D721Med (cell line): ENCODE results near the gene TRERF1.

Experiments
- DNase-seq: peaks from one replicate; pipeline ENCODE4 v3.0.0; 2011; ENCODE audit warnings: low spot score; ENCODE audit not compliant: insufficient read length
- FAIRE-seq: peaks from 2 replicates; lab custom pipeline; 2011; peaks lifted over from hg19 to GRCh38; lab: Jason Lieb, UNC
- TF ChIP-seq, protein P1 (sequence below): IDR thresholded peaks from 2 replicates; pipeline ENCODE4 v1.5.1; 2012; ENCODE audit warnings: mild to moderate bottlenecking, control low read depth; ENCODE audit not compliant: insufficient read depth; ENCODE audit errors: missing control alignments

Gene TRERF1

DNA sequence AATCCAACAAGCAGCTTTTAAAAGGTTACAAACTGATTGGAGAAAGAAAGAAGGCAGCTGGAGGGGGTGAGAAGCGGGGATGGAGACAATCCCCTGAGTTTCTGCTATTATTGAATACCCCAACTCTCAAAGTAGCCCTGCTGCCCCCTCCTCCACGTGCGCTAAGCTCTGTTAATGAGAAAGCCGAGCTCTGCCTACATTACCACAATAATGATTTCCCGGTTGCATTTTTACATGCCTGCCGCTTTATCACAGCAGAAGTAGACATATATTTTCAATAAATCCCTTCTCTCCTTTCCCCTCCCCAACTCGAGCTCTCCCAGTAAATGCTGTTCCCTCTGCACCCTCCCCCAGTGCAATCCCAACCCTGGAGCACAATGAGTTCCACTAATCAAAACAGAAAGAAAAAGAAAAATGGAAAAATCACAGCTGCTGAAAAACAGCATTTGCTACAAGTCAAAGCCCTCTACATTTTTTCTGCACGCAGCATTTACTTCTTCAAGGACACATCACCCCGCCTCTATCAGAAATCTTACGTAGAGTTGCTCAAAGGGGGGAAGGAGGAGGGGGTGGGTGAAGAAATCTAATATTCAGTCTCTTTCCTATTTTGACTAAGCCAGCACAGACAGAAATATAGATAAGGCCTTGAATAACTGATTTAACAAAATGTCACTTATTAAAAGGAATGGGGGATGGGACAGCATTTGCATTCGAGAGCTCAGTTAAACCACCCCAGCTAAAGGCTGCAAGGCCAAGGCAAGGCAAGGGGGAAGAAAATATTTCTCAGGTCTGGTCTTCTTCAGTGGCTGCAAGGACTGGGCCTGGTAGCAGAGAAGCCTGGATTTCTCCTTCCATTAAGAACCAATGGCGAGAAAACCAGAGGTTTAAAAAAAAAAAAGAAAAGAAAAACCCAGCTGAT is 10.7 kb downstream of the TRERF1 start:
- FAIRE-seq (no peak), DNase-seq (no peak)
- TF ChIP-seq, protein P1, sequence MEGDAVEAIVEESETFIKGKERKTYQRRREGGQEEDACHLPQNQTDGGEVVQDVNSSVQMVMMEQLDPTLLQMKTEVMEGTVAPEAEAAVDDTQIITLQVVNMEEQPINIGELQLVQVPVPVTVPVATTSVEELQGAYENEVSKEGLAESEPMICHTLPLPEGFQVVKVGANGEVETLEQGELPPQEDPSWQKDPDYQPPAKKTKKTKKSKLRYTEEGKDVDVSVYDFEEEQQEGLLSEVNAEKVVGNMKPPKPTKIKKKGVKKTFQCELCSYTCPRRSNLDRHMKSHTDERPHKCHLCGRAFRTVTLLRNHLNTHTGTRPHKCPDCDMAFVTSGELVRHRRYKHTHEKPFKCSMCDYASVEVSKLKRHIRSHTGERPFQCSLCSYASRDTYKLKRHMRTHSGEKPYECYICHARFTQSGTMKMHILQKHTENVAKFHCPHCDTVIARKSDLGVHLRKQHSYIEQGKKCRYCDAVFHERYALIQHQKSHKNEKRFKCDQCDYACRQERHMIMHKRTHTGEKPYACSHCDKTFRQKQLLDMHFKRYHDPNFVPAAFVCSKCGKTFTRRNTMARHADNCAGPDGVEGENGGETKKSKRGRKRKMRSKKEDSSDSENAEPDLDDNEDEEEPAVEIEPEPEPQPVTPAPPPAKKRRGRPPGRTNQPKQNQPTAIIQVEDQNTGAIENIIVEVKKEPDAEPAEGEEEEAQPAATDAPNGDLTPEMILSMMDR, result no peak

DNA sequence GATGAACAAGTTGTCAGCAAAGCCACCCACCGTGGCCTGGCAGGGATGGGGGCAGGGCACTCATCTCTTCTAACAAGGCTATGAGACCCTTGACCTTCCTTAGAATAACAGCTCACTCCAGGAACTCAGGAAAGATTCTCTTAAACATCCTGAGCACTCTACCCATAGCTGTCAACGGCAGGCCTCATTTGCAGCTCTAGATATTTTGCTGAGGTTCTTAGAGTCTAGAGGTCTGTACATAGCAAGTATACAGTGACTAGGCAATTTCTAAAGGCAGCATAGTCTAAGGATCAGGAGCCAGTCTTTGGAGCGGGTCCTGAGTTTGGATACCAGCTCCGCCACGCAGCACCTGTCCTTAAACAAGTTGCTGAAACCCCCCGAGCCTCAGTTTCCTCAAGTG is 11.7 kb downstream of the TRERF1 start:
- TF ChIP-seq, protein P1, result no peak
- no peak for FAIRE-seq
- no peak for DNase-seq

DNA sequence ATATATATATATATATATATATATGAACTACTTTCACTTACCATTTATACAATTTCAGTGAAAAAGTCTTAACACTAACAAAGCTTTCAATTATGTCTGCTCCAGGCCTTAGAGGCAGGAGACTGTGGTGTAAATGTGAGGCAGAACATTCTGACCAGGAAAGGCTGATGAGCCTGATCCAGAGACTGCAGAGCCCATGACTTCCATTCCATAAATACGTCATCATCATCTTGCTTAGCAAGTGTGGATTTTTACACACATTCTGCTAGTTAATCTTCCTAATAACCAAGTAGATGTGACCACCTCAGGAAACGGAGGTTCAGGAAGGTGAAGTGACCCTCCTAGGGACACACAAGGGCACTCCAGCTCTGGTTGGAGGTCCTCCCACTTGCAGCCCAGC is 14.9 kb downstream of the TRERF1 start:
- DNase-seq, result no peak
- TF ChIP-seq, protein P1, result no peak
- no peak for FAIRE-seq

DNA sequence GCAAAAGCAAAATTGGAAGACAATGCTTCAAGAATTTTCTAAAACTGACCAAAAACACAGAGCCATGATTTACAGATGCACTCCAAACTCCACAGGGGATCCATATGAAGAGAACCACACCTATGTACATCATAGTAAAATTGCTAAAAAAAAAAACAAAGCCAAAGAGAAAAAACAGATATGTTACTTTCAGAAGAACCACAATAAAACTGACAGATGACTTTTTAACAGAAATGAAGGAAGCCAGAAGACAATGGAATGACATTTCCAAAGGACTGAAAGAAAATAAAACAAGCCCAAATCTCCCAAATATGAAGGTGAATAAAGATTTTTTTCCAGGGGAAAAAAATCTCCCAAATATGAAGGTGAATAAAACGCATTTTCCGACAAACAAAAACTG is 17.5 kb downstream of the TRERF1 start:
- TF ChIP-seq, protein P1, result no peak
- FAIRE-seq (no peak), DNase-seq (no peak)

DNA sequence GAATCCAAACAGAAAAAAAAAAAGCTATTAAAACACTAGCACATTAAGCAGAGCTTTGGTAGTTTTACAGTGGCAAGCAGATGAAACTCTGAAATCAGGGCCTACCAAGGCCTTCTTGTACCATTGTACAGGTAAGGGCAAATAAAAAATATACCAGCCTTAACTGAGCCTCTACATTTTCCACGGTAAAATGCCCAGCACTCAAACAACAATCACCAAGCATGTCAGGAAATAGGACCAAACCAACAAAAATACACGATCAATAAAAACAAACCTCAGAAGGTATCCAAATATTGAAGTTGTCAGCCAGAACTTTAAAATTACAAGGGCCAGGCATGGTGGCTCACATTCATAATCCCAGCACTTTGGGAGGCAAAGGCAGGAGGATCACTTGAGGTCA is 18.3 kb downstream of the TRERF1 start:
- no peak for DNase-seq
- TF ChIP-seq, protein P1, result no peak
- FAIRE-seq, result no peak

DNA sequence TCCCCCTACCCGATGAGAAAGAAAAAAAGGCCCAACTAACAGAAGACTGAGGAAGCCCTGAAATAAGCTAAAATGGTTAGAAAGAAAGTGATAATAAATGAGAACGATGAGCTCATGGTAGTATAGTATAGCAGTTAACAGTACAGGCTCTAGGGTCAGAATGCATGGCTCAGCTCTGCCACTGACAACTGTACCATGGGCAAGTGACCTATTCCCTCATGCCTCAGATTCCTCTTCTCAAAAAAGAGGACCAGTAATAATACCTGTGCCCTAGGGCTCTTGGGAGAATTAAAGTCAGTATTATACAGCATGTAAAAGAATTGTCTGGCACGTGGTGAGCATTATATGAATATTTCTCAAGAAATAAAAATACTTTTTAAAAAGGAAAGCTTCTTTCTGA is 19.8 kb downstream of the TRERF1 start:
- no peak for FAIRE-seq
- DNase-seq, result no peak
- TF ChIP-seq, protein P1, result no peak

DNA sequence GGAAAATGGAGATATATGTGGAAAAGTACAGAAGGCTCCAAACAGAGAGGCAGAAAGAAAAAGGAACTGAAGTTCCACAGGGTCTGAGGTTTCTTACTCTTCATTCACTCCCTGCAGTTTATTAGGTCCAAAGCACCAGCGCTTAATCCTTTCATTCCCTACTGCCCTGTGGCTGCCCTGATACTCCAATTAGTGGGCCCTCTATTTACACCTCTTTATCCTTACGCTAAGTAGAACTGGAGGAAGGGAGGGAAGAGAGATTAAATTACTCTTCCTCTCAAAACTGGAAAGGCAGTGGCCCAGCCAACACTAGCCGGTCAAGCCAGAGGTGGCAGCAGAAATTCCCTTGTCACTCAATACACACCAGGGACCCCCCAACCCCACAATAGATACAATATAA is 20.4 kb downstream of the TRERF1 start:
- peak; percentile 16 for FAIRE-seq
- peak; percentile 53 for DNase-seq
- TF ChIP-seq, protein P1, result no peak
